ENCODE results near the gene KCNA5. TPM values are rescaled to one million over a fixed set of nuclear protein-coding genes. Genes with fewer than 3 reads are reported as not detected.

KCNA5 gene
- polyA plus RNA-seq, 1 donor (not counting 4 experiments of a cell fraction or from before 2014, with no cell fraction given): not detected

GRCh38 chr12:5036031-5036430 is 7.6 kb upstream of the KCNA5 start:
- H3K9me3 ChIP-seq (ENCODE audit: control insufficient read depth, low read depth, low read length): no peaks in the 10 kb centered on the region
- TF ChIP-seq EZH2 (IDR thresholded peaks at IDR 0.05; ENCODE audit: low read length): no peak
- TF ChIP-seq, protein P1, sequence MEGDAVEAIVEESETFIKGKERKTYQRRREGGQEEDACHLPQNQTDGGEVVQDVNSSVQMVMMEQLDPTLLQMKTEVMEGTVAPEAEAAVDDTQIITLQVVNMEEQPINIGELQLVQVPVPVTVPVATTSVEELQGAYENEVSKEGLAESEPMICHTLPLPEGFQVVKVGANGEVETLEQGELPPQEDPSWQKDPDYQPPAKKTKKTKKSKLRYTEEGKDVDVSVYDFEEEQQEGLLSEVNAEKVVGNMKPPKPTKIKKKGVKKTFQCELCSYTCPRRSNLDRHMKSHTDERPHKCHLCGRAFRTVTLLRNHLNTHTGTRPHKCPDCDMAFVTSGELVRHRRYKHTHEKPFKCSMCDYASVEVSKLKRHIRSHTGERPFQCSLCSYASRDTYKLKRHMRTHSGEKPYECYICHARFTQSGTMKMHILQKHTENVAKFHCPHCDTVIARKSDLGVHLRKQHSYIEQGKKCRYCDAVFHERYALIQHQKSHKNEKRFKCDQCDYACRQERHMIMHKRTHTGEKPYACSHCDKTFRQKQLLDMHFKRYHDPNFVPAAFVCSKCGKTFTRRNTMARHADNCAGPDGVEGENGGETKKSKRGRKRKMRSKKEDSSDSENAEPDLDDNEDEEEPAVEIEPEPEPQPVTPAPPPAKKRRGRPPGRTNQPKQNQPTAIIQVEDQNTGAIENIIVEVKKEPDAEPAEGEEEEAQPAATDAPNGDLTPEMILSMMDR (optimal IDR thresholded peaks at IDR 0.05 in 1 of 3, IDR thresholded peaks at IDR 0.05 in 1 of 3, conservative IDR thresholded peaks at IDR 0.05 in 1 of 3; ENCODE audit: extremely low read depth in 1 of 3, insufficient read depth in 2 of 3, low read length in 3 of 3): no peak
- no peak overlapping the region for H3K9ac ChIP-seq (ENCODE audit: control insufficient read depth, extremely low read depth, insufficient read depth, low read length)
- no peaks in the 10 kb centered on the region for H3K79me2 ChIP-seq (ENCODE audit: control insufficient read depth, insufficient read depth, low read length)
- no peaks in the 10 kb centered on the region for H3K9me1 ChIP-seq (ENCODE audit: control insufficient read depth, extremely low read depth, insufficient read depth, low read length)
- no peak overlapping the region for H2AFZ ChIP-seq (ENCODE audit: control insufficient read depth, low read length)
- H3K4me1 ChIP-seq (ENCODE audit: control insufficient read depth, extremely low read depth, insufficient read depth, low read length): no peaks in the 10 kb centered on the region
- H3K27ac ChIP-seq (ENCODE audit: control insufficient read depth, insufficient read depth, low read length): no peak overlapping the region
- no peak overlapping the region for H3K4me2 ChIP-seq (ENCODE audit: control insufficient read depth, extremely low read depth, insufficient read depth, low read depth, low read length)
- FAIRE-seq (no peak), DNase-seq (ENCODE audit: low read depth, low spot score) (no peak)
- H3K4me3 ChIP-seq (ENCODE audit: control insufficient read depth in 2 of 3, extremely low read depth in 1 of 3, insufficient read depth in 2 of 3, low read depth in 1 of 3, low read length in 3 of 3): no peak overlapping the region
- H3K27me3 ChIP-seq (ENCODE audit: control insufficient read depth, extremely low read depth, insufficient read depth, low read length): no peaks in the 10 kb centered on the region
- dilution Hi-C loops (cut with MboI; ENCODE audit: extremely low pct_ligation_motif_present, low sequenced_read_pairs): no loop called here
- H3K36me3 ChIP-seq (ENCODE audit: control insufficient read depth in 2 of 2, extremely low read depth in 1 of 2, insufficient read depth in 2 of 2, low read length in 2 of 2): no peaks in the 10 kb centered on the region
- no peaks in the 10 kb centered on the region for H4K20me1 ChIP-seq (ENCODE audit: control insufficient read depth, extremely low read depth, insufficient read depth, low read length)

DNA sequence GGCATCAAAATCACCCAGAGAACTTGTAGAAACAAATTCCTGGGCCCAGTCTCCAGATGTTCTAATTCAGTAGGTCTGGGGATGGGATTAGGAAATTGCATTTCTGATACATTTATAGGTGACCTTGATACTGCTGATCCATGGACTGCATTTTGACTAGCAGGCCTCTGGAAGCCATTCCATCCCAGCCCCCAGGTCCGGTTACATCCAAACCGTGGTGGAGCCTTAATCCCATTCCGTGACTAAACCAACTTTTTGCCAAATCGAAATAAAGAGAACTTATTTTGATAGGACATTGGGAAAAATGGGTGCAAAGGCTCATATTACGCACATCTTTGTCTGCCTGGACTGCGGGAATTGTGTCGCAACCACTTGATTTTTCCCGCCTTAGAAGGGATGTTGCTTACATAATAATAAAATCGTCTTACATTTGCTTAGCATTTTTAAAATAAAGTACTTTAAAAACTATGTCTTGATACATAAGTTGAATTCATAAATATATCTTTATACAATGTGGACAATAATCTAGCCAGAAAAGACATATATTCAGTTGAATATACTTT is 5.8 kb upstream of the KCNA5 start:
- Histone ChIP-seq H3K9me3 (ENCODE audit: control insufficient read depth, low read depth, low read length) (no peaks in the 10 kb centered on the region), H3K4me3 (ENCODE audit: control insufficient read depth in 2 of 3, extremely low read depth in 1 of 3, insufficient read depth in 2 of 3, low read depth in 1 of 3, low read length in 3 of 3) (no peak overlapping the region), H3K4me1 (ENCODE audit: control insufficient read depth, extremely low read depth, insufficient read depth, low read length) (no peaks in the 10 kb centered on the region), H3K36me3 (ENCODE audit: control insufficient read depth in 2 of 2, extremely low read depth in 1 of 2, insufficient read depth in 2 of 2, low read length in 2 of 2) (no peaks in the 10 kb centered on the region), H3K27ac (ENCODE audit: control insufficient read depth, insufficient read depth, low read length) (no peak overlapping the region), H3K79me2 (ENCODE audit: control insufficient read depth, insufficient read depth, low read length) (no peaks in the 10 kb centered on the region), H3K9me1 (ENCODE audit: control insufficient read depth, extremely low read depth, insufficient read depth, low read length) (no peaks in the 10 kb centered on the region), H3K27me3 (ENCODE audit: control insufficient read depth, extremely low read depth, insufficient read depth, low read length) (peaks cover 16% of the 10 kb centered on the region), H4K20me1 (ENCODE audit: control insufficient read depth, extremely low read depth, insufficient read depth, low read length) (no peaks in the 10 kb centered on the region), H3K4me2 (ENCODE audit: control insufficient read depth, extremely low read depth, insufficient read depth, low read depth, low read length) (no peak overlapping the region), H2AFZ (ENCODE audit: control insufficient read depth, low read length) (no peak overlapping the region), H3K9ac (ENCODE audit: control insufficient read depth, extremely low read depth, insufficient read depth, low read length) (no peak overlapping the region)
- dilution Hi-C loops (cut with MboI; ENCODE audit: extremely low pct_ligation_motif_present, low sequenced_read_pairs): no loop called here
- no peak for FAIRE-seq
- DNase-seq (ENCODE audit: low read depth, low spot score): no peak
- TF ChIP-seq, protein P1 (optimal IDR thresholded peaks at IDR 0.05 in 1 of 3, IDR thresholded peaks at IDR 0.05 in 1 of 3, conservative IDR thresholded peaks at IDR 0.05 in 1 of 3; ENCODE audit: extremely low read depth in 1 of 3, insufficient read depth in 2 of 3, low read length in 3 of 3): no peak
- no peak for TF ChIP-seq EZH2 (IDR thresholded peaks at IDR 0.05; ENCODE audit: low read length)

Measured in keratinocyte (primary cell).